Measurements from ENCODE around the gene OSBP2. TPM values are rescaled to one million over a fixed set of nuclear protein-coding genes. Genes with fewer than 3 reads are reported as not detected.

The OSBP2 gene
- total and polyA plus RNA-seq, 9 donors = 1.3 to 5.1 (median 1.4) TPM

GRCh38 chr22:30828187-30829155 lies 133.8 kb downstream of the OSBP2 start:
- no peaks in the 10 kb centered on the region for H3K9me3 ChIP-seq
- H3K27me3 ChIP-seq = no peaks in the 10 kb centered on the region
- peaks cover 1% of the 10 kb centered on the region for H3K4me1 ChIP-seq (ENCODE audit: insufficient read depth)
- no peak for DNase-seq
- H3K36me3 ChIP-seq = no peaks in the 10 kb centered on the region
- H3K27ac ChIP-seq = no peak overlapping the region
- intact Hi-C loops (cut with DNase I) = no loop called here
- no peak for TF ChIP-seq POLR2A (IDR thresholded peaks at IDR 0.05)
- no peak for TF ChIP-seq CTCF (IDR thresholded peaks at IDR 0.05)
- TF ChIP-seq EP300 (IDR thresholded peaks at IDR 0.05) = no peak
- no peak overlapping the region for H3K4me3 ChIP-seq
- 88 to 90% (median 90%) methylated on average over 14 of the region's 14 CpGs for WGBS, 3 donors

- peaks cover 1% of the 10 kb centered on the region for H3K4me1 ChIP-seq (ENCODE audit: insufficient read depth)
- DNase-seq = no peak
- no peak overlapping the region for H3K4me3 ChIP-seq
- no peaks in the 10 kb centered on the region for H3K27me3 ChIP-seq
- H3K9me3 ChIP-seq = no peaks in the 10 kb centered on the region
- no peak overlapping the region for H3K27ac ChIP-seq
- no peak for TF ChIP-seq EP300 (IDR thresholded peaks at IDR 0.05)
- no peak for TF ChIP-seq POLR2A (IDR thresholded peaks at IDR 0.05)
- TF ChIP-seq CTCF (IDR thresholded peaks at IDR 0.05) = no peak
- 64 to 70% (median 69%) methylated on average over 12 of the region's 12 CpGs for WGBS, 3 donors
- intact Hi-C loops (cut with DNase I) = no loop called here
- H3K36me3 ChIP-seq = no peaks in the 10 kb centered on the region
These were observed 135.4 kb downstream of the OSBP2 start for GRCh38 chr22:30829901-30830550.

GRCh38 chr22:30830907-30831306 lies 136.2 kb downstream of the OSBP2 start:
- Histone ChIP-seq H3K4me1 (ENCODE audit: insufficient read depth) (peaks cover 1% of the 10 kb centered on the region), H3K9me3 (no peaks in the 10 kb centered on the region), H3K36me3 (no peaks in the 10 kb centered on the region), H3K4me3 (no peak overlapping the region), H3K27me3 (no peaks in the 10 kb centered on the region), H3K27ac (no peak overlapping the region)
- WGBS, 3 donors = 14 to 22% (median 18%) methylated on average over 7 of the region's 7 CpGs
- TF ChIP-seq POLR2A (IDR thresholded peaks at IDR 0.05) = no peak
- no peak for TF ChIP-seq EP300 (IDR thresholded peaks at IDR 0.05)
- TF ChIP-seq CTCF (IDR thresholded peaks at IDR 0.05) = no peak
- intact Hi-C loops (cut with DNase I) = no loop called here
- no peak for DNase-seq

- TF ChIP-seq CTCF (IDR thresholded peaks at IDR 0.05) = no peak
- no peak for TF ChIP-seq EP300 (IDR thresholded peaks at IDR 0.05)
- no peak for TF ChIP-seq POLR2A (IDR thresholded peaks at IDR 0.05)
- WGBS, 3 donors = 93 to 97% (median 95%) methylated on average over 6 of the region's 6 CpGs
- Histone ChIP-seq H3K4me1 (ENCODE audit: insufficient read depth) (peaks cover 1% of the 10 kb centered on the region), H3K36me3 (no peaks in the 10 kb centered on the region), H3K27me3 (no peaks in the 10 kb centered on the region), H3K9me3 (no peaks in the 10 kb centered on the region), H3K27ac (no peak overlapping the region), H3K4me3 (no peak overlapping the region)
- intact Hi-C loops (cut with DNase I) = no loop called here
- no peak for DNase-seq
These were observed 137.8 kb downstream of the OSBP2 start for GRCh38 chr22:30832407-30832987.
